Brain microvascular endothelial cell (primary cell): ENCODE results near the gene TRIM58.

ENCODE experiments used
- DNase-seq: peaks from one replicate; pipeline ENCODE4 v3.0.0-alpha.2; 2020
- H3K27ac ChIP-seq: fragments of 250-450 bp; sonication (Bioruptor Pico); 2 replicates; pipeline ENCODE4 v1.5.1; 2020; ENCODE audit warnings: mild to moderate bottlenecking, moderate library complexity
- H3K27me3 ChIP-seq: fragments of 250-450 bp; sonication (Bioruptor Pico); replicated peaks from 2 replicates; pipeline ENCODE4 v1.5.1; 2020; ENCODE audit warnings: mild to moderate bottlenecking
- H3K36me3 ChIP-seq: fragments of 250-450 bp; sonication (Bioruptor Pico); replicated peaks from 2 replicates; pipeline ENCODE4 v1.5.1; 2020; ENCODE audit warnings: mild to moderate bottlenecking
- H3K4me3 ChIP-seq: 2 replicates; pipeline ENCODE4 v1.5.1; 2011; ENCODE audit warnings: low read depth, mild to moderate bottlenecking, control low read depth, low read length, moderate library complexity
- CTCF ChIP-seq: IDR thresholded peaks from 2 replicates; pipeline ENCODE4 v1.5.1; 2011; ENCODE audit warnings: low read depth, mild to moderate bottlenecking, moderate library complexity, low read length, control low read depth, inconsistent platforms; ENCODE audit errors: missing control alignments
- in situ Hi-C: cut with HindIII; loops from 2 replicates; pipeline ENCODE4 v1.10.0; 2017; ENCODE audit warnings: low sequenced_read_pairs, low pct_ligation_motif_present

Gene TRIM58

GRCh38 chr1:247829656-247830055, 27.3 kb upstream of the TRIM58 start:
- TF ChIP-seq CTCF: no peak
- no peaks in the 10 kb centered on the region for H3K27me3 ChIP-seq
- no peak for DNase-seq
- no peaks in the 10 kb centered on the region for H3K36me3 ChIP-seq
- in situ Hi-C loops: no loop called here
- no peak overlapping the region for H3K4me3 ChIP-seq
- no peak overlapping the region for H3K27ac ChIP-seq

- H3K27ac ChIP-seq: no peak overlapping the region
- in situ Hi-C loops: no loop called here
- no peak for DNase-seq
- TF ChIP-seq CTCF: no peak
- no peak overlapping the region for H3K4me3 ChIP-seq
- H3K27me3 ChIP-seq: no peaks in the 10 kb centered on the region
- H3K36me3 ChIP-seq: no peaks in the 10 kb centered on the region
These were observed 23.4 kb upstream of the TRIM58 start for GRCh38 chr1:247833601-247834000.

- Histone ChIP-seq H3K27me3 (no peaks in the 10 kb centered on the region), H3K27ac (no peak overlapping the region), H3K4me3 (no peak overlapping the region), H3K36me3 (no peaks in the 10 kb centered on the region)
- no peak for DNase-seq
- in situ Hi-C loops: no loop called here
- TF ChIP-seq CTCF: no peak
These were observed 16.2 kb upstream of the TRIM58 start for GRCh38 chr1:247840818-247841217.

GRCh38 chr1:247841796-247842195, 15.2 kb upstream of the TRIM58 start, which contains the start of gene OR11L1:
Gene OR11L1, minus strand, starts transcription at chr1:247841896. Its CDS starts 0 bp downstream, at chr1:247841896.
- DNase-seq: no peak
- in situ Hi-C loops: no loop called here
- no peak within 1 kb of the TSS for H3K4me3 ChIP-seq
- TF ChIP-seq CTCF: no peak
- no peaks in the 10 kb centered on the region for H3K27me3 ChIP-seq
- H3K36me3 ChIP-seq: no peaks in the 10 kb centered on the region
- no peak within 1 kb of the TSS for H3K27ac ChIP-seq

GRCh38 chr1:247843411-247843810, 13.6 kb upstream of the TRIM58 start:
- no peak for DNase-seq
- Histone ChIP-seq H3K27ac (no peak overlapping the region), H3K4me3 (no peak overlapping the region), H3K27me3 (no peaks in the 10 kb centered on the region), H3K36me3 (no peaks in the 10 kb centered on the region)
- in situ Hi-C loops: no loop called here
- TF ChIP-seq CTCF: no peak

- TF ChIP-seq CTCF: no peak
- in situ Hi-C loops: no loop called here
- H3K27ac ChIP-seq: no peak overlapping the region
- DNase-seq: no peak
- no peaks in the 10 kb centered on the region for H3K27me3 ChIP-seq
- no peak overlapping the region for H3K4me3 ChIP-seq
- no peaks in the 10 kb centered on the region for H3K36me3 ChIP-seq
These were observed 11.8 kb upstream of the TRIM58 start for GRCh38 chr1:247845011-247845692.
